Spleen (tissue), 7 donors: ENCODE results near the gene IARS2.

ENCODE experiments used
- CTCF ChIP-seq, 11 experiments: fragments of 200-600 bp in 7 of 11; fragments of 450-650 bp in 4 of 11; sonication (generic) in 4 of 11; IDR thresholded peaks in 8 of 11; conservative IDR thresholded peaks in 3 of 11; 1 replicate in 7 of 11; 2 replicates in 4 of 11; pipeline versions ENCODE4 v1.4.0 to v1.8.0; 2016 to 2021; ENCODE audit warnings: antibody characterized with exemption in 11 of 11, inconsistent platforms in 4 of 11, mild to moderate bottlenecking in 1 of 11
- POLR2A ChIP-seq, 3 donors: fragments of 450-650 bp; IDR thresholded peaks; one replicate each; pipeline ENCODE4 v1.5.1; 2017; ENCODE audit warnings: antibody characterized with exemption in 3 of 3, mild to moderate bottlenecking in 1 of 3
- donor health status: DM: no; HTN: no; CAD: no; lungs with moderate emphysema.
- donor health status: DM: no; HTN: no; CAD: no.
- donor health status: DM: no; HTN: no; CAD: no.

GRCh38 chr1:220062629-220063028, 31.3 kb upstream of the IARS2 start:
- no peak for TF ChIP-seq CTCF (IDR thresholded peaks at IDR 0.05 in 8 of 11, conservative IDR thresholded peaks at IDR 0.05 in 3 of 11)
- no peak for TF ChIP-seq POLR2A (IDR thresholded peaks at IDR 0.05)
